Measurements from ENCODE around the gene NPAS3. TPM values are rescaled to one million over a fixed set of nuclear protein-coding genes. Genes with fewer than 3 reads are reported as not detected.

The NPAS3 gene
- total RNA-seq, 4 donors from 2014 or later, result 0.51 to 15.2 (median 6.6) TPM

DNA sequence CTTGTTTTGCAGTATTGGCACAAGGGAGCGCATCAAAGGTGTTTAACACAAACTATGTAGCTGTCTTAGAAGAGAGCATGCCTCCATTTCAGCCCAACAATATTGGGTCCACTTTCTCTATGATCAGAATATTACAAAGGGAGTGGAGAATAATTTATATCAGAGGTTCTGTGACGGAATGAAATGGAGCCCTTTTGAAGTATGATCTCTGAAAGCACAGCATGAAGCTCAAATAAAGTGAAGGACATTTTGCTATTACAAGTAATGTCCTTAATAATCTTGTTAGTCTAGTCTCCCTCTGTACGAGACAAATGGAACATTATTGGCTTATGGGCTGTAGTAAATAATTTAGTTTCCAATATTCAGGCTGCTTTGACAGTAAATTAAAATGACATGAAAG, 302.7 kb downstream of the NPAS3 start:
- intact Hi-C loops (cut with DNase I; ENCODE audit: low total_unique reads), result no loop called here
- H3K9me3 ChIP-seq, result no peaks in the 10 kb centered on the region
- no peak for DNase-seq
- H3K4me1 ChIP-seq, result no peaks in the 10 kb centered on the region
- no peak overlapping the region for H3K4me3 ChIP-seq
- no peaks in the 10 kb centered on the region for H3K36me3 ChIP-seq
- no peak for TF ChIP-seq POLR2A (IDR thresholded peaks at IDR 0.05)
- TF ChIP-seq, protein P1, sequence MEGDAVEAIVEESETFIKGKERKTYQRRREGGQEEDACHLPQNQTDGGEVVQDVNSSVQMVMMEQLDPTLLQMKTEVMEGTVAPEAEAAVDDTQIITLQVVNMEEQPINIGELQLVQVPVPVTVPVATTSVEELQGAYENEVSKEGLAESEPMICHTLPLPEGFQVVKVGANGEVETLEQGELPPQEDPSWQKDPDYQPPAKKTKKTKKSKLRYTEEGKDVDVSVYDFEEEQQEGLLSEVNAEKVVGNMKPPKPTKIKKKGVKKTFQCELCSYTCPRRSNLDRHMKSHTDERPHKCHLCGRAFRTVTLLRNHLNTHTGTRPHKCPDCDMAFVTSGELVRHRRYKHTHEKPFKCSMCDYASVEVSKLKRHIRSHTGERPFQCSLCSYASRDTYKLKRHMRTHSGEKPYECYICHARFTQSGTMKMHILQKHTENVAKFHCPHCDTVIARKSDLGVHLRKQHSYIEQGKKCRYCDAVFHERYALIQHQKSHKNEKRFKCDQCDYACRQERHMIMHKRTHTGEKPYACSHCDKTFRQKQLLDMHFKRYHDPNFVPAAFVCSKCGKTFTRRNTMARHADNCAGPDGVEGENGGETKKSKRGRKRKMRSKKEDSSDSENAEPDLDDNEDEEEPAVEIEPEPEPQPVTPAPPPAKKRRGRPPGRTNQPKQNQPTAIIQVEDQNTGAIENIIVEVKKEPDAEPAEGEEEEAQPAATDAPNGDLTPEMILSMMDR (IDR thresholded peaks at IDR 0.05), result no peak
- H3K27ac ChIP-seq, result no peak overlapping the region
- H3K27me3 ChIP-seq, result no peaks in the 10 kb centered on the region

DNA sequence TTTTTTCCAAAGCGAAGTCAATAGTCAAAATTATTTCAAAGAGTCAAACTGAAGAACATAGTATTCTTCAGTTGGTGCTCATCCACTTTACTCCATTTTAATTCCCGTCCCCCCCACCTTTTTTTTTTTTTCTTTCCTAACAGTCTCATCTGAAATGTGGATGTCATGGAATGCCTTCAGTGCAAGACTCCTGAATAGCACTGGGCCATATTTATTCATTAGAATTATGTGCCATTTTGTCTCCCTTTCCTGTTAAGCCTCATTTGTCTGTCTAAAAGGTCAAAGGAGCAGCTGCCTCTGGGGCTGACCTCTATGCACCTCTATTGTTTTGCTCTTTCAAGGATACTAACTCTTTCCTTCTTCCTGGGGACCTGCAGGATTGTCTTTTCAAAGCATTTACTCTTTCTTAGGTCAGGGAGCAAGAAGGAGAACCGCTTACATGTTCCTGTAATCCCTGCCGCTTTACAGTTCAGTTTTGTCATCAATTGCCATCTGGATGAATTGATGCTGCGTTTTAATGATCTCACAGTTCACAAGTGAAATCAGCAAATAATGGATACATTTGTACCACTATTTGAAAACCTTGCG, 310.6 kb downstream of the NPAS3 start:
- Histone ChIP-seq H3K4me3 (no peak overlapping the region), H3K36me3 (no peaks in the 10 kb centered on the region), H3K9me3 (no peaks in the 10 kb centered on the region), H3K27ac (no peak overlapping the region), H3K27me3 (no peaks in the 10 kb centered on the region), H3K4me1 (no peaks in the 10 kb centered on the region)
- no peak for TF ChIP-seq POLR2A (IDR thresholded peaks at IDR 0.05)
- TF ChIP-seq, protein P1 (IDR thresholded peaks at IDR 0.05), result no peak
- DNase-seq, result no peak
- intact Hi-C loops (cut with DNase I; ENCODE audit: low total_unique reads), result no loop called here

DNA sequence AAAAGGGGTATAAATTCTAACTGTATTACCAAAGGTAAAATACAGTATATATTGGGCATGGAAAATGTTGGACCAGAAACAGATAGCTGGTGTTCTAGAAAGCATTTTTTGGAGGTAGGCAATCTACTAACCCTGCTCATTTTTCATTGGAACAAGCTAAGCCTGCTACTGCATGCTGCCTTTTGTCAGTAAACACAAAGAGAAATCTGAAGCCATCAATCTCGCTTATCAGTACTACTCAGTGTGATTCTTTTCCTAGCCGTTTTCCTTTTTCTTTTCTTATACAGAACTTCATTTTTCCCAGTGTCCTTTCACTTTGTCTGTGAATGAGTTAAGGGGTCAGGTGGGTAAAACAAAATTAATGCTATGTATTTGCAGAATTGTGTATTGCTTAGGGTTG, 312.3 kb downstream of the NPAS3 start:
- intact Hi-C loops (cut with DNase I; ENCODE audit: low total_unique reads), result no loop called here
- no peaks in the 10 kb centered on the region for H3K4me1 ChIP-seq
- no peak for DNase-seq

DNA sequence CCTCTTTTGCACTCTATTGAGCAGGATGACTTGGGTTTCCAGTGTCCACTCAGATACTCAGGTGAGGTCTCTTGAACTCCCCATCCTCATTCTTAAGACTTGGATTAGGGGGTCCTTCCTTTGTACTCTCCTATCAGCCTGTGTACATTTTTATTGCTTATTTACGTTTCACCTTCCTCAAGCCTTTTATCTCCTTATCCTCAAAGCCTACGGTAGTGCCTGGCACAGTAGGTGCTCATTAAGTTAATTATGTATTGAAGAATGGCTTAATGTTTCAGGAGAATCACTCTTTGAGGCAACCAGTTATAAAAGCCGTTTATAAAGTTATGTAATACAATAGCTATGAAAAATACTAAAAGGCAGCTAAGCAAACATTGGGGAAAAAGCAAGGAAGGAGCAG, 315.7 kb downstream of the NPAS3 start:
- intact Hi-C loops (cut with DNase I; ENCODE audit: low total_unique reads), result no loop called here
- no peak overlapping the region for H3K4me3 ChIP-seq
- DNase-seq, result no peak
- no peaks in the 10 kb centered on the region for H3K27me3 ChIP-seq
- no peak for TF ChIP-seq POLR2A (IDR thresholded peaks at IDR 0.05)
- TF ChIP-seq, protein P1 (IDR thresholded peaks at IDR 0.05), result no peak
- no peak overlapping the region for H3K27ac ChIP-seq
- H3K36me3 ChIP-seq, result no peaks in the 10 kb centered on the region
- no peaks in the 10 kb centered on the region for H3K9me3 ChIP-seq
- no peaks in the 10 kb centered on the region for H3K4me1 ChIP-seq

More for the DNA sequence above, 312.3 kb downstream of the NPAS3 start:
- no peak overlapping the region for H3K4me3 ChIP-seq
- TF ChIP-seq, protein P1 (IDR thresholded peaks at IDR 0.05), result no peak
- TF ChIP-seq POLR2A (IDR thresholded peaks at IDR 0.05), result no peak
- no peaks in the 10 kb centered on the region for H3K27me3 ChIP-seq
- no peak overlapping the region for H3K27ac ChIP-seq
- no peaks in the 10 kb centered on the region for H3K36me3 ChIP-seq
- no peaks in the 10 kb centered on the region for H3K9me3 ChIP-seq

DNA sequence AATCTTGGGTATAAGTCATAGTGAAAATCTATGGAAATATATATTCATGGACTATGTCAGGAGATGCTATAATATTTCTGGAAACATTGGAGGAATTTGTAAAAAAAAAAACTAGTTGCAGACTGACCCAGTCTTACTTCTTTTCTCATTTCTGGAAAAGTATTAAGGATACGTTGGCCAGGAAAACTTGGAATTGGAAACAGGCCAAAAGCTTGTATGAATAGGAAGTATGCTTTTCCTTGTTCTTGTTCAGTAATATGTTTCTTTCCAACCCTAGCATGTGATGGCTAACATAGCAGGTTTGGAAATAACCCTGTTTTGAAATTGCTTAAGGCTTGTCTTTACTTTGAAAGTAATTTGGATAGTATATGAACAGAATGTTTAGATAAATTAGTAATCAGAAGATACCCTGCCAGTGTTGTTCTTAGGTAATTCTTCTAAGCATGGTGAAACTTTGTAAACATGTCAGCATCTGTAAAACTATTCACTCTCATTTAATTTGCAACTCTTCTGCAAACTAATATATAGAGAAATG, 316.2 kb downstream of the NPAS3 start:
- intact Hi-C loops (cut with DNase I; ENCODE audit: low total_unique reads), result no loop called here
- no peak for DNase-seq
- no peak overlapping the region for H3K4me3 ChIP-seq
- H3K4me1 ChIP-seq, result no peaks in the 10 kb centered on the region
- H3K27ac ChIP-seq, result no peak overlapping the region
- TF ChIP-seq POLR2A (IDR thresholded peaks at IDR 0.05), result no peak
- TF ChIP-seq, protein P1 (IDR thresholded peaks at IDR 0.05), result no peak
- H3K9me3 ChIP-seq, result no peaks in the 10 kb centered on the region
- no peaks in the 10 kb centered on the region for H3K36me3 ChIP-seq
- H3K27me3 ChIP-seq, result no peaks in the 10 kb centered on the region

All from uterus (tissue), 4 donors.